ENCODE results near the gene CES3. TPM values are rescaled to one million over a fixed set of nuclear protein-coding genes. Genes with fewer than 3 reads are reported as not detected.

The CES3 gene
- total RNA-seq, 4 donors from 2014 or later = 10.3 to 30.3 (median 12.9) TPM

- Histone ChIP-seq H3K4me1 (peaks cover 63 to 90% of the 10 kb centered on the region in 2 donors), H3K36me3 (peaks cover 0 to 20% of the 10 kb centered on the region in 2 donors), H3K4me3 (peak overlapping the region; percentile 57 to 79 (median 72)), H3K27ac (peak overlapping the region; percentile 91 to 99 (median 96)), H3K27me3 (no peaks in the 10 kb centered on the region), H3K9me3 (no peaks in the 10 kb centered on the region)
- peak in 1 of 2 donors; percentile 67 for DNase-seq
- TF ChIP-seq POLR2A (IDR thresholded peaks at IDR 0.05) = no peak
- TF ChIP-seq CTCF (IDR thresholded peaks at IDR 0.05 in 4 of 5, conservative IDR thresholded peaks at IDR 0.05 in 1 of 5) = peak in 4 of 5 experiments; percentile 41 to 76 (median 66)
- ATAC-seq = no peak
- in situ Hi-C loops (cut with MboI; ENCODE audit: low sequenced_read_pairs in 4 of 4) (no loop called here), intact Hi-C loops (cut with DNase I; ENCODE audit: low total_unique reads) (no loop called here)
These were observed 36.3 kb upstream of the CES3 start for GRCh38 chr16:66924527-66925321.

GRCh38 chr16:66925322-66925840 is 35.7 kb upstream of the CES3 start, which contains the start of gene RRAD:
TSS of gene RRAD (minus strand) at chr16:66925535. CDS start at chr16:66925179, 356 bp downstream.
- peak within 1 kb of the TSS; percentile 57 to 79 (median 72) for H3K4me3 ChIP-seq
- H3K36me3 ChIP-seq = peaks cover 0 to 20% of the 10 kb centered on the region in 2 donors
- H3K27ac ChIP-seq = peak within 1 kb of the TSS; percentile 91 to 99 (median 96)
- intact Hi-C loops (cut with DNase I; ENCODE audit: low total_unique reads) = no loop called here
- peak; percentile 4 to 13 for ATAC-seq
- TF ChIP-seq CTCF (IDR thresholded peaks at IDR 0.05 in 4 of 5, conservative IDR thresholded peaks at IDR 0.05 in 1 of 5) (peak in 3 of 5 experiments; percentile 16 to 25 (median 21)), POLR2A (IDR thresholded peaks at IDR 0.05) (peak; percentile 86 to 94)
- in situ Hi-C loops (cut with MboI; ENCODE audit: low sequenced_read_pairs in 4 of 4) = no loop called here
- peak; percentile 73 to 92 for DNase-seq
- H3K27me3 ChIP-seq = no peaks in the 10 kb centered on the region
- no peaks in the 10 kb centered on the region for H3K9me3 ChIP-seq
- H3K4me1 ChIP-seq = peaks cover 63 to 90% of the 10 kb centered on the region in 2 donors

- intact Hi-C loops (cut with DNase I; ENCODE audit: low total_unique reads) = no loop called here
- in situ Hi-C loops (cut with MboI; ENCODE audit: low sequenced_read_pairs in 4 of 4) = no loop called here
- H3K27me3 ChIP-seq = no peaks in the 10 kb centered on the region
- peak overlapping the region; percentile 57 to 79 (median 72) for H3K4me3 ChIP-seq
- H3K27ac ChIP-seq = peak overlapping the region; percentile 91 to 99 (median 96)
- ATAC-seq (peak; percentile 25 to 31), DNase-seq (peak; percentile 83 to 95)
- H3K4me1 ChIP-seq = peaks cover 56 to 84% of the 10 kb centered on the region in 2 donors
- TF ChIP-seq CTCF (IDR thresholded peaks at IDR 0.05 in 4 of 5, conservative IDR thresholded peaks at IDR 0.05 in 1 of 5) (no peak), POLR2A (IDR thresholded peaks at IDR 0.05) (no peak)
- no peaks in the 10 kb centered on the region for H3K9me3 ChIP-seq
- peaks cover 0 to 20% of the 10 kb centered on the region in 2 donors for H3K36me3 ChIP-seq
These were observed 34.7 kb upstream of the CES3 start for GRCh38 chr16:66926171-66926947.

- in situ Hi-C loops (cut with MboI; ENCODE audit: low sequenced_read_pairs in 4 of 4) (no loop called here), intact Hi-C loops (cut with DNase I; ENCODE audit: low total_unique reads) (no loop called here)
- Histone ChIP-seq H3K4me3 (peak overlapping the region in 1 of 4 donors; percentile 79), H3K27me3 (no peaks in the 10 kb centered on the region), H3K27ac (peak overlapping the region; percentile 91 to 99 (median 96)), H3K9me3 (no peaks in the 10 kb centered on the region), H3K36me3 (peaks cover 0 to 27% of the 10 kb centered on the region in 2 donors), H3K4me1 (peaks cover 53 to 78% of the 10 kb centered on the region in 2 donors)
- peak in 1 of 2 donors; percentile 9 for ATAC-seq
- DNase-seq = peak in 1 of 2 donors; percentile 85
- no peak for TF ChIP-seq POLR2A (IDR thresholded peaks at IDR 0.05)
- no peak for TF ChIP-seq CTCF (IDR thresholded peaks at IDR 0.05 in 4 of 5, conservative IDR thresholded peaks at IDR 0.05 in 1 of 5)
These were observed 34.1 kb upstream of the CES3 start for GRCh38 chr16:66926961-66927436.

All from gastrocnemius medialis (tissue), 4 donors.